ENCODE measurements around the gene SLC9A9. TPM values are rescaled to one million over a fixed set of nuclear protein-coding genes. Genes with fewer than 3 reads are reported as not detected.
A peak's percentile ranks its signal among the peaks of the same experiment; 100 is the strongest.

SLC9A9 gene
- total and polyA plus RNA-seq, 7 experiments from 2014 or later = 9.3 to 23.1 (median 16.6) TPM

- peaks cover 25 to 50% (median 30%) of the 10 kb centered on the region in 7 donors for H3K4me1 Mint-ChIP-seq
Measured at GRCh38 chr3:143826296-143826695, 22.0 kb downstream of the SLC9A9 start.

GRCh38 chr3:143825513-143825912 is 22.8 kb downstream of the SLC9A9 start:
- DNase-seq (peak in 7 of 9 donors; percentile 4 to 56 (median 41)), ATAC-seq (peak; percentile 85)
- Mint-ChIP-seq H3K4me1 (peaks cover 25 to 50% (median 30%) of the 10 kb centered on the region in 7 donors), H3K27ac (peak overlapping the region in 7 of 9 donors; percentile 23 to 73 (median 38)), H3K36me3 (peaks cover 4 to 38% (median 26%) of the 10 kb centered on the region in 5 donors), H3K4me3 (peak overlapping the region in 8 of 10 donors; percentile 7 to 58 (median 30)), H3K27me3 (no peaks in the 10 kb centered on the region), H3K9me3 (peaks cover 0 to 10% (median 2%) of the 10 kb centered on the region in 11 donors)
- Histone ChIP-seq H3K4me1 (ENCODE audit: control insufficient read depth in 2 of 2, insufficient read depth in 2 of 2, low read length in 2 of 2) (peaks cover 10 to 22% of the 10 kb centered on the region in 2 donors), H3K36me3 (ENCODE audit: control insufficient read depth in 2 of 3, insufficient read depth in 3 of 3, low read length in 3 of 3) (no peaks in the 10 kb centered on the region), H3K9me3 (ENCODE audit: control insufficient read depth in 2 of 3, low read length in 3 of 3) (no peaks in the 10 kb centered on the region), H3K27ac (ENCODE audit: low read depth, low read length) (no peak overlapping the region), H3K27me3 (ENCODE audit: control insufficient read depth in 2 of 2, insufficient read depth in 2 of 2, low read length in 2 of 2) (no peaks in the 10 kb centered on the region), H3K4me3 (ENCODE audit: low read length) (no peak overlapping the region)
- intact Hi-C loops (cut with micrococcal nuclease) = loop anchor here (1.0 to 5.0 kb wide), 4 partner anchors 22 to 147 kb away; partner anchors contain the start of genes DIPK2A (in 2 of the 2) and SLC9A9 (in 1 of the 2)
- CTCF ChIA-PET = interaction anchor here (0.6 kb wide), 1 partner anchor 240 kb away, joined by 3 read pairs; no protein-coding TSS in a partner anchor
- POLR2A ChIA-PET = interaction anchor here (0.6 to 1.3 kb wide), 4 partner anchors 29 to 146 kb away, joined by 3 to 5 read pairs (median 3); partner anchors contain the start of gene DIPK2A

More at GRCh38 chr3:143826296-143826695, 22.0 kb downstream of the SLC9A9 start:
- H3K4me3 ChIP-seq (ENCODE audit: low read length) = no peak overlapping the region
- Mint-ChIP-seq H3K36me3 (peaks cover 4 to 38% (median 26%) of the 10 kb centered on the region in 5 donors), H3K4me3 (peak overlapping the region in 3 of 10 donors; percentile 1 to 19 (median 16)), H3K27me3 (no peaks in the 10 kb centered on the region), H3K9me3 (peaks cover 0 to 10% (median 2%) of the 10 kb centered on the region in 11 donors), H3K27ac (peak overlapping the region in 6 of 9 donors; percentile 25 to 88 (median 46))
- no peaks in the 10 kb centered on the region for H3K27me3 ChIP-seq (ENCODE audit: control insufficient read depth in 2 of 2, insufficient read depth in 2 of 2, low read length in 2 of 2)
- DNase-seq = no peak
- H3K27ac ChIP-seq (ENCODE audit: low read depth, low read length) = no peak overlapping the region
- H3K36me3 ChIP-seq (ENCODE audit: control insufficient read depth in 2 of 3, insufficient read depth in 3 of 3, low read length in 3 of 3) = no peaks in the 10 kb centered on the region
- peak; percentile 70 for ATAC-seq
- CTCF ChIA-PET = no interaction called here
- peaks cover 10 to 22% of the 10 kb centered on the region in 2 donors for H3K4me1 ChIP-seq (ENCODE audit: control insufficient read depth in 2 of 2, insufficient read depth in 2 of 2, low read length in 2 of 2)
- intact Hi-C loops (cut with micrococcal nuclease) = loop anchor here in 1 of 2 donors (5.0 kb wide), 1 partner anchor 146 kb away; the partner anchor contains the start of gene DIPK2A
- POLR2A ChIA-PET = interaction anchor here (0.7 kb wide), 2 partner anchors 22 to 28 kb away, joined by 3 read pairs; partner anchors contain the start of gene SLC9A9
- H3K9me3 ChIP-seq (ENCODE audit: control insufficient read depth in 2 of 3, low read length in 3 of 3) = no peaks in the 10 kb centered on the region

GRCh38 chr3:143824735-143825385 is 23.4 kb downstream of the SLC9A9 start:
- ChIA-PET CTCF (interaction anchor here (0.6 to 0.7 kb wide), 2 partner anchors 151 to 239 kb away, joined by 3 read pairs; no protein-coding TSS in a partner anchor), POLR2A (interaction anchor here (0.6 to 1.3 kb wide), 2 partner anchors 96 to 146 kb away, joined by 3 to 5 read pairs; partner anchors contain the start of gene DIPK2A)
- Histone ChIP-seq H3K4me3 (ENCODE audit: low read length) (no peak overlapping the region), H3K27me3 (ENCODE audit: control insufficient read depth in 2 of 2, insufficient read depth in 2 of 2, low read length in 2 of 2) (no peaks in the 10 kb centered on the region), H3K9me3 (ENCODE audit: control insufficient read depth in 2 of 3, low read length in 3 of 3) (no peaks in the 10 kb centered on the region), H3K27ac (ENCODE audit: low read depth, low read length) (no peak overlapping the region), H3K36me3 (ENCODE audit: control insufficient read depth in 2 of 3, insufficient read depth in 3 of 3, low read length in 3 of 3) (no peaks in the 10 kb centered on the region), H3K4me1 (ENCODE audit: control insufficient read depth in 2 of 2, insufficient read depth in 2 of 2, low read length in 2 of 2) (peaks cover 10 to 22% of the 10 kb centered on the region in 2 donors)
- Mint-ChIP-seq H3K27me3 (no peaks in the 10 kb centered on the region), H3K4me3 (peak overlapping the region in 2 of 10 donors; percentile 5 to 50), H3K9me3 (peaks cover 0 to 10% (median 2%) of the 10 kb centered on the region in 11 donors), H3K4me1 (peaks cover 25 to 45% (median 30%) of the 10 kb centered on the region in 7 donors), H3K27ac (peak overlapping the region in 2 of 9 donors; percentile 16 to 34), H3K36me3 (peaks cover 4 to 33% (median 22%) of the 10 kb centered on the region in 5 donors)
- DNase-seq = no peak
- ATAC-seq = no peak
- intact Hi-C loops (cut with micrococcal nuclease) = loop anchor here (1.0 to 5.0 kb wide), 4 partner anchors 22 to 147 kb away; partner anchors contain the start of genes DIPK2A (in 2 of the 2) and SLC9A9 (in 1 of the 2)

- Mint-ChIP-seq H3K9me3 (peaks cover 0 to 10% (median 2%) of the 10 kb centered on the region in 11 donors), H3K27me3 (no peaks in the 10 kb centered on the region), H3K36me3 (peaks cover 4 to 26% (median 14%) of the 10 kb centered on the region in 5 donors), H3K27ac (no peak overlapping the region), H3K4me3 (no peak overlapping the region), H3K4me1 (peaks cover 25 to 45% (median 30%) of the 10 kb centered on the region in 7 donors)
- ATAC-seq (no peak), DNase-seq (no peak)
- H3K9me3 ChIP-seq (ENCODE audit: control insufficient read depth in 2 of 3, low read length in 3 of 3) = no peaks in the 10 kb centered on the region
- no peak overlapping the region for H3K27ac ChIP-seq (ENCODE audit: low read depth, low read length)
- CTCF ChIA-PET = no interaction called here
- POLR2A ChIA-PET = no interaction called here
- peaks cover 10 to 22% of the 10 kb centered on the region in 2 donors for H3K4me1 ChIP-seq (ENCODE audit: control insufficient read depth in 2 of 2, insufficient read depth in 2 of 2, low read length in 2 of 2)
- no peak overlapping the region for H3K4me3 ChIP-seq (ENCODE audit: low read length)
- no peaks in the 10 kb centered on the region for H3K27me3 ChIP-seq (ENCODE audit: control insufficient read depth in 2 of 2, insufficient read depth in 2 of 2, low read length in 2 of 2)
- H3K36me3 ChIP-seq (ENCODE audit: control insufficient read depth in 2 of 3, insufficient read depth in 3 of 3, low read length in 3 of 3) = no peaks in the 10 kb centered on the region
- intact Hi-C loops (cut with micrococcal nuclease) = no loop called here
Measured at GRCh38 chr3:143822798-143823197, 25.5 kb downstream of the SLC9A9 start.

GRCh38 chr3:143822374-143822773 is 25.9 kb downstream of the SLC9A9 start:
- H3K4me3 Mint-ChIP-seq = no peak overlapping the region
- H3K4me3 ChIP-seq (ENCODE audit: low read length) = no peak overlapping the region
- H3K27me3 Mint-ChIP-seq = no peaks in the 10 kb centered on the region
- ChIA-PET CTCF (no interaction called here), POLR2A (no interaction called here)
- H3K27me3 ChIP-seq (ENCODE audit: control insufficient read depth in 2 of 2, insufficient read depth in 2 of 2, low read length in 2 of 2) = no peaks in the 10 kb centered on the region
- ATAC-seq (no peak), DNase-seq (no peak)
- H3K27ac Mint-ChIP-seq = no peak overlapping the region
- intact Hi-C loops (cut with micrococcal nuclease) = no loop called here
- peaks cover 10 to 22% of the 10 kb centered on the region in 2 donors for H3K4me1 ChIP-seq (ENCODE audit: control insufficient read depth in 2 of 2, insufficient read depth in 2 of 2, low read length in 2 of 2)
- H3K36me3 Mint-ChIP-seq = peaks cover 4 to 28% (median 17%) of the 10 kb centered on the region in 5 donors
- H3K27ac ChIP-seq (ENCODE audit: low read depth, low read length) = no peak overlapping the region
- peaks cover 25 to 45% (median 30%) of the 10 kb centered on the region in 7 donors for H3K4me1 Mint-ChIP-seq
- peaks cover 0 to 10% (median 2%) of the 10 kb centered on the region in 11 donors for H3K9me3 Mint-ChIP-seq
- no peaks in the 10 kb centered on the region for H3K36me3 ChIP-seq (ENCODE audit: control insufficient read depth in 2 of 3, insufficient read depth in 3 of 3, low read length in 3 of 3)
- H3K9me3 ChIP-seq (ENCODE audit: control insufficient read depth in 2 of 3, low read length in 3 of 3) = no peaks in the 10 kb centered on the region

- no peaks in the 10 kb centered on the region for H3K36me3 ChIP-seq (ENCODE audit: control insufficient read depth in 2 of 3, insufficient read depth in 3 of 3, low read length in 3 of 3)
- DNase-seq (no peak), ATAC-seq (no peak)
- no peaks in the 10 kb centered on the region for H3K9me3 ChIP-seq (ENCODE audit: control insufficient read depth in 2 of 3, low read length in 3 of 3)
- H3K9me3 Mint-ChIP-seq = peaks cover 0 to 10% (median 2%) of the 10 kb centered on the region in 11 donors
- peaks cover 10 to 22% of the 10 kb centered on the region in 2 donors for H3K4me1 ChIP-seq (ENCODE audit: control insufficient read depth in 2 of 2, insufficient read depth in 2 of 2, low read length in 2 of 2)
- no peak overlapping the region for H3K27ac Mint-ChIP-seq
- intact Hi-C loops (cut with micrococcal nuclease) = no loop called here
- H3K36me3 Mint-ChIP-seq = peaks cover 4 to 28% (median 17%) of the 10 kb centered on the region in 5 donors
- ChIA-PET POLR2A (interaction anchor here (0.6 kb wide), 1 partner anchor 31 kb away, joined by 4 read pairs; no protein-coding TSS in a partner anchor), CTCF (no interaction called here)
- H3K27ac ChIP-seq (ENCODE audit: low read depth, low read length) = no peak overlapping the region
- no peak overlapping the region for H3K4me3 ChIP-seq (ENCODE audit: low read length)
- H3K27me3 ChIP-seq (ENCODE audit: control insufficient read depth in 2 of 2, insufficient read depth in 2 of 2, low read length in 2 of 2) = no peaks in the 10 kb centered on the region
- H3K4me1 Mint-ChIP-seq = peaks cover 23 to 45% (median 29%) of the 10 kb centered on the region in 7 donors
- no peaks in the 10 kb centered on the region for H3K27me3 Mint-ChIP-seq
- H3K4me3 Mint-ChIP-seq = no peak overlapping the region
Measured at GRCh38 chr3:143821862-143822261, 26.4 kb downstream of the SLC9A9 start.
